Kidney (tissue), 14 donors: ENCODE data around the gene MYH1. TPM values are rescaled to one million over a fixed set of nuclear protein-coding genes. Genes with fewer than 3 reads are reported as not detected.

Experiments
- DNase-seq, 5 donors: peaks; one replicate each; pipeline ENCODE4 v3.0.0-alpha.2; 2013 to 2020
- FAIRE-seq: peaks from 2 replicates; lab custom pipeline; 2012; peaks lifted over from hg19 to GRCh38; lab: Jason Lieb, UNC
- H3K27ac ChIP-seq, 2 donors: one replicate each; pipeline ENCODE4 v1.7.0; 2013; ENCODE audit warnings: low read depth in 2 of 2, low read length in 2 of 2, inconsistent platforms in 1 of 2
- H3K27me3 ChIP-seq: one replicate; pipeline ENCODE4 v1.7.1; 2013; ENCODE audit warnings: low read length, inconsistent platforms; ENCODE audit not compliant: control insufficient read depth, insufficient read depth
- H3K36me3 ChIP-seq, 3 donors: one replicate each; pipeline versions ENCODE4 v1.7.0 to v1.7.1; 2013; ENCODE audit warnings: low read length in 3 of 3, control low read depth in 1 of 3, inconsistent platforms in 1 of 3; ENCODE audit not compliant: insufficient read depth in 3 of 3, control insufficient read depth in 2 of 3
- H3K4me1 ChIP-seq, 3 donors: one replicate each; pipeline versions ENCODE4 v1.7.0 to v1.7.1; 2013; ENCODE audit warnings: low read length in 3 of 3, inconsistent platforms in 1 of 3, low read depth in 1 of 3; ENCODE audit not compliant: control insufficient read depth in 2 of 3, insufficient read depth in 2 of 3
- H3K4me3 ChIP-seq, 3 donors: one replicate each; pipeline versions ENCODE4 v1.7.0 to v1.8.1; 2013; ENCODE audit warnings: low read length in 3 of 3, control low read depth in 1 of 3, inconsistent platforms in 1 of 3
- H3K9ac ChIP-seq, 3 donors: one replicate each; pipeline versions ENCODE4 v1.7.0 to v1.7.1; 2013; ENCODE audit warnings: low read length in 3 of 3, control low read depth in 1 of 3, inconsistent platforms in 1 of 3
- H3K9me3 ChIP-seq, 3 donors: one replicate each; pipeline versions ENCODE4 v1.7.0 to v1.7.1; 2013; ENCODE audit warnings: low read length in 3 of 3, control low read depth in 1 of 3, inconsistent platforms in 1 of 3; ENCODE audit not compliant: control insufficient read depth in 2 of 3, insufficient read depth in 1 of 3
- intact Hi-C: fragments of 100-400 bp; cut with DNase I; formaldehyde crosslinking; loops from one replicate; pipeline ENCODE4 v1.11.1; 2022
- polyA plus RNA-seq: library from polyadenylated mRNA; stranded (reverse); fragments of 350-450 nt; fragmentation: Illumina TruSeq; extraction: RNeasy Lipid Tissue Mini Kit (QIAGEN cat#74804); gene quantifications from one replicate; pipeline ENCODE4 v1.2.3, GENCODE V29; 2014; ENCODE audit warnings: low read depth, low replicate concordance; ENCODE audit not compliant: insufficient read depth
- total RNA-seq: library from RNA; stranded (reverse); fragmentation: NEBNext Ultra II Directional; extraction: Animal tissue kit (Norgen Biotek cat#: 25700); gene quantifications from one replicate; pipeline ENCODE4 v1.2.1, GENCODE V29; 2021
- TF ChIP-seq, protein P1 (sequence below): IDR thresholded peaks from 3 replicates; pipeline ENCODE4 v1.5.1; 2012; ENCODE audit warnings: mild to moderate bottlenecking, moderate library complexity, borderline replicate concordance; ENCODE audit not compliant: insufficient read depth; ENCODE audit errors: extremely low read depth
- donor health status: control.
- donor health status: control.
- donor health status: control.
- donor health status: control.
- donor health status: control.
- donor health status: DM: yes; HTN: yes; CAD: no.
- donor health status: Normal renal cell carcinoma (clear cell type).

Gene MYH1
- total and polyA plus RNA-seq, 2 donors from 2014 or later, result not detected

DNA sequence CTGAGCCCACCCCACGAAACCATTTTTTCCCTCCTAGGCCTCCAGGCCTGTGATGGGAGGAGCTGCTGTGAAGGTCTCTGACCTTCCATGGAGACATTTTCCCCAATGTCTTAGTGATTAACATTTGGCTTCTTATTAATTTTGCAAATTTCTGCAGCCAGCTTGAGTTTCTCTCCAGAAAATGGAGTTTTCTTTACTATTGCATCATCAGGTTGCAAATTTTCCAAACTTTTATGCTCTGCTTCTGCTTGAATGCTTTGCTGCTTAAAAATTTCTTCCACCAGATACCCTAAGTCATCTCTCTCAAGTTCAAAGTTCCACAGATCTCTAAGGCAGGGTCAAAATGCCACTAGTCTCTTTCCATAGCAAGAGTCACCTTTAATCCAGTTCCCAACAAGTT, 36.1 kb downstream of the MYH1 start:
- FAIRE-seq, result no peak
- DNase-seq, result no peak

DNA sequence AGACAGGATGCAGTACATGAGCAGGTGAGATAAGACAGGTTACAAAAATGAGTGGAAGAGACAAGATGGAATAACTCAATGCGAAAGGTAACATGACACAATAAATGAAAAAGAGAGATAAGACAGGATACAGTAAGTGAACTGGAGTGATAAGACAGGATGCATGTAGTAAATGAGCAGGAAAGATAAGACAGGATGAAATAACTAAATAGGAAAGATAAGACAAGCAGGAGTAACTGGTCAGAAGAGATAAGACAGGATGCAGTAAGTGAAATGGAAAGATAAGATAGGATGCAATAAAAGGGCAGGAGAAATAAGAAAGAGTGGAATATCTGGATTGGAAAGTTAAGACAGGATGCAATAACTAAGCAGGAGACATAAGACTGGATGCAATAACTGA, 40.6 kb downstream of the MYH1 start:
- H3K9ac ChIP-seq, result no peak overlapping the region
- H3K9me3 ChIP-seq, result peaks cover 0 to 5% (median 0%) of the 10 kb centered on the region in 3 donors
- no peak overlapping the region for H3K4me3 ChIP-seq
- DNase-seq (no peak), FAIRE-seq (no peak)
- no peaks in the 10 kb centered on the region for H3K27me3 ChIP-seq
- intact Hi-C loops, result no loop called here
- no peaks in the 10 kb centered on the region for H3K4me1 ChIP-seq
- H3K36me3 ChIP-seq, result no peaks in the 10 kb centered on the region
- H3K27ac ChIP-seq, result no peak overlapping the region
- TF ChIP-seq, protein P1, sequence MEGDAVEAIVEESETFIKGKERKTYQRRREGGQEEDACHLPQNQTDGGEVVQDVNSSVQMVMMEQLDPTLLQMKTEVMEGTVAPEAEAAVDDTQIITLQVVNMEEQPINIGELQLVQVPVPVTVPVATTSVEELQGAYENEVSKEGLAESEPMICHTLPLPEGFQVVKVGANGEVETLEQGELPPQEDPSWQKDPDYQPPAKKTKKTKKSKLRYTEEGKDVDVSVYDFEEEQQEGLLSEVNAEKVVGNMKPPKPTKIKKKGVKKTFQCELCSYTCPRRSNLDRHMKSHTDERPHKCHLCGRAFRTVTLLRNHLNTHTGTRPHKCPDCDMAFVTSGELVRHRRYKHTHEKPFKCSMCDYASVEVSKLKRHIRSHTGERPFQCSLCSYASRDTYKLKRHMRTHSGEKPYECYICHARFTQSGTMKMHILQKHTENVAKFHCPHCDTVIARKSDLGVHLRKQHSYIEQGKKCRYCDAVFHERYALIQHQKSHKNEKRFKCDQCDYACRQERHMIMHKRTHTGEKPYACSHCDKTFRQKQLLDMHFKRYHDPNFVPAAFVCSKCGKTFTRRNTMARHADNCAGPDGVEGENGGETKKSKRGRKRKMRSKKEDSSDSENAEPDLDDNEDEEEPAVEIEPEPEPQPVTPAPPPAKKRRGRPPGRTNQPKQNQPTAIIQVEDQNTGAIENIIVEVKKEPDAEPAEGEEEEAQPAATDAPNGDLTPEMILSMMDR, result no peak

More for the DNA sequence above, 36.1 kb downstream of the MYH1 start:
- H3K4me3 ChIP-seq, result no peak overlapping the region
- TF ChIP-seq, protein P1, result no peak
- H3K9ac ChIP-seq, result no peak overlapping the region
- H3K36me3 ChIP-seq, result no peaks in the 10 kb centered on the region
- peaks cover 0 to 8% (median 0%) of the 10 kb centered on the region in 3 donors for H3K9me3 ChIP-seq
- no peak overlapping the region for H3K27ac ChIP-seq
- H3K27me3 ChIP-seq, result no peaks in the 10 kb centered on the region
- intact Hi-C loops, result no loop called here
- H3K4me1 ChIP-seq, result no peaks in the 10 kb centered on the region

DNA sequence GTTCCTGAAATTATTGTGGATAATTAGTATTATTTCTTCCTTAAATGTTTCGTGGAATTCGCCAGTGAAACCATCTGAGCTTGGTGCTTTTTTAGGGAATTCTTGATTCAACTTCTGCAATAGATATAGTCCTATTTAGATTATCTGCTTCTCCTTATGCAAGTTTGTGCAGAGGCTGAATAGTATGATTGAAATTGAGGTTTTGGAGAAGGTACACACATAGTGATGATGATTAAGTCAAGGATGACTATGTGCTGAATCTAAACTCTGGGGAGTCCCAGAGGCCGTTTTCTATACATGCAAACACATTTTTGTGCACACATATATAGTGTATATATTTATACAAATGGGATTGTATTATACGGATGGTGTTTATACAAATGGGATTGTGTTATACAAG, 43.8 kb downstream of the MYH1 start:
- DNase-seq, result no peak
- no peaks in the 10 kb centered on the region for H3K9me3 ChIP-seq
- FAIRE-seq, result no peak
- no peak overlapping the region for H3K9ac ChIP-seq
- TF ChIP-seq, protein P1, result no peak
- intact Hi-C loops, result no loop called here
- H3K27ac ChIP-seq, result no peak overlapping the region
- H3K4me3 ChIP-seq, result no peak overlapping the region
- H3K27me3 ChIP-seq, result no peaks in the 10 kb centered on the region
- no peaks in the 10 kb centered on the region for H3K36me3 ChIP-seq
- H3K4me1 ChIP-seq, result no peaks in the 10 kb centered on the region

DNA sequence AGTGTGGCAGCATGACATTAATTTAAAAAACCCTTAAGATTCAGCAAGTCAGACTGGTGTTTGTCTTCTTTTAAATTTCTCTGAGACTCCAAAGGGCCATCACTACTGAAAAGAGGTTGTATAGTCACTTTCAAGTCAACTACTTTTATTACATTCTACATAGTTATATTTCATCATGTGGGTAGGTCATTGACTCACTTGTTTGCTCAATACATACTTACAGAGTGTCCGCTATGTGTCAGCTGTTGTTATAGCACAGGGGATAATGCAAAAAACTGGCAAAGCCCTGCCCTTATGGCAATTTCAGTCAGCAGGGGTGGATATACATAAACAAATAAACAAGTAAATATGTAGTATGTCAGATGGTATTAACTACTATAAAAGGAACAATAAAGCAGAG, 46.5 kb downstream of the MYH1 start:
- no peak overlapping the region for H3K4me3 ChIP-seq
- no peaks in the 10 kb centered on the region for H3K36me3 ChIP-seq
- FAIRE-seq (no peak), DNase-seq (no peak)
- TF ChIP-seq, protein P1, result no peak
- H3K27ac ChIP-seq, result no peak overlapping the region
- H3K4me1 ChIP-seq, result no peaks in the 10 kb centered on the region
- intact Hi-C loops, result no loop called here
- H3K9ac ChIP-seq, result no peak overlapping the region
- H3K27me3 ChIP-seq, result no peaks in the 10 kb centered on the region
- H3K9me3 ChIP-seq, result no peaks in the 10 kb centered on the region
